ENCODE results near the gene INTS11.
"Not testable (repeated sequence)": the region's sequence is repeated elsewhere in the genome, so short reads cannot be mapped to it uniquely, and the experiment has no call there.

Gene INTS11

DNA sequence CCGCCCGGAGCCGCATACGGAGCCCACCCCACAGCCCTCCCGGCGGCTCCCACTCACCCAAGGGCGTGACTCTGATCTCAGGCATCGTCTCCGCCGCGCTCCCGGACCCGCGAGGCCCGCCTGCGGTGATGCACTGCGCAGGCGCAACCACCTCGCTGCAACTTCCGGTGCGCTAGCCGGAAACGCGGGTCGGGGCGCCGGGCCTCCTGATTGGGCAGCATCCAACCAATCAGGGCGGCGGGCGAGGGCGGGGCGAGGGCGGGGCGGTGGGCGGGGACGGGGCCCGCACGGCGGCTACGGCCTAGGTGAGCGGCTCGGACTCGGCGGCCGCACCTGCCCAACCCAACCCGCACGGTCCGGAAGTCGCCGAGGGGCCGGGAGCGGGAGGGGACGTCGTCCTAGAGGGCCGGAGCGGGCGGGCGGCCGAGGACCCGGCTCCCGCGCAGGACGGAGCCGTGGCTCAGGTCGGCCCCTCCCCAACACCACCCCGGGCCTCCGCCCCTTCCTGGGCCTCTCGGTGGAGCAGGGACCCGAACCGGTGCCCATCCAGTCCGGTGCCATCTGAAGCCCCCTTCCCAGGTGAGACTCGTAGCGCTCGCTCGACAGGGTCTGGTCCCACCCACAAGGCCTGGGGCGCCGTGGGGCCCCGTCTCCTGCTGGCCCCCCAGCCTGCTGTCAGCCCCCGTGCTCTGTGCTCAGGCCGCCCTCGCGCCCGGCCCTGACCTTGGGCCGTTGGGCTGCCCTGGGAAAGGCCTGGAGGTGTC is at the start of gene INTS11, which contains the start of gene CPTP:
Gene INTS11, minus strand, starts transcription at position 137 of the 764 bp plus-strand sequence. Its CDS starts 52 bp downstream, at position 85.
Gene CPTP, plus strand, starts transcription at position 279 of the 764 bp plus-strand sequence. CDS start 2,109 bp downstream, outside the sequence.
- DNase-seq, result peak; percentile 95

DNA sequence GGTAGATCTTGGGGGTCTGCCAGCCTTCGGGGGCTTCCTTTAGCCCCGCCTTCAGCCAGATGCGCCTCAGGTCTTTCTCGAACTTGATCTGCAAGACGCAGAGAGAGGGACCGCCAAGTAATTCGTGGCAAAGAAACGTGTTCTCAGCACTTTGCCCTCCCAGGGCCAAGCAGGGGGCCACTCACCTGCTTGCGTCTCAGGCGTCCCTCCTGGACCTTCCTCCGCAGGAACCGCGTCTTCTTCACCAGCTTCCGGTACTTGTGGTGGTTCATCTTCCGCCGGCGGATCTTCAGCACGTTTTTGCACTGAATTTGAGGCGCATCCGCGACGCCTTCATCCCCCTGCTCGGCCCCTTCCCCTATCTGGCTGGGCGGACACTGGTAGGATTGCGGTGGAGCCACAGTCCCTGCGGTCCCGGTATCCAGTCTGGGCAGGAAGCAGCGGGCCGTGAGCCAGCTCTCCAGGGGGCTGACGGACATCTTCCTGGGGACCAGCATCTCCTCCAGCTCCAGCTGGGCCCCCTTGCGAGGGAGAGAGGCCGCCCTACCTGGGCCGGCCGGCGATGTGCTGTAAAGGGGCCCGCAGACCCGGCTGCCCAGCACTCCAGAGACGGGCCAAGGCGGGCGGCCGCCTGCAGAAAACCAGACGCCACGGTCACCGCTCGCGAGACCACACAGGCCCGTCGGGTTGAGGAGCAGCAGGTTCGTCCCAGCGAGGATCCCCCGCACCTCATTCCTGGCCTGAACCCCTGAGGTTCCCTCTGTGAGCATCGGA is 49.5 kb upstream of the INTS11 start:
- no peak for DNase-seq

DNA sequence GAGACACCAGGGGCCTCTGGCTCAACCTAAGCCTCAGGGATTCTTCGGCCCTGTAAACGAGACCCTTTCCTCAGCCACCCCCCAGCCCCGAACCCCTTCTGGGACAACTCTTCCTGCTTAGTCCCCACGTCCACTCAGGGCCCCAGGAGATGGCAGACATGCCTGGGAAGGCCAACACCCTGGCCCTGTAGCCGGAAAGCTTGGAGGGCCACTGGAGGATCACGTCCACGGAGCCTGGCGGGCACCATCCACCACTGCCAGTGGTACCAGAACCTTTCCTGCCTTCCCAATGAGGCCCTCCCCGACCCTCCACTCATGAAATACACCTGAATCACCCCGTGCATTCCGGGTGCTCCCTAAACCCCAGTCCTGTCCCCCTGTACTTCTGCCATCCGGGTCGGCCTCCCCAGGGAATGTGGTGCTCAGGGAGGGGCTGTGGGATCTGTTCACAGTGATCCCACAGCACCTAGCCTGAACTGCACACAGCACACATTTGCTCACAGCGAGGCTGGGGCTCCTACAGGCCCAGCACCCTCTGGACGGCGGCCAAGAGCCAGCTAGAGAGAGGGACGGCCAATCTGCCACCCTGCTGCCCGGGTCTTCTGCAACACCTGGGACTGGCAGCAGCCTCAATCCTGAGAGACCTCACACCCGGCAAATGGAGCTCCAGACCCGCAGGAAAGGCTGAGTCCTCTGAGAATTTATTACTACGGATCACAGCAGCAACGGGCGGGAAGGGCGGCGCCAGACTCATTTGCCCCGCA is 48.8 kb upstream of the INTS11 start:
- DNase-seq, result no peak

GRCh38 chr1:1371746-1372711 is 47.6 kb upstream of the INTS11 start:
- DNase-seq, result peak; percentile 86

DNA sequence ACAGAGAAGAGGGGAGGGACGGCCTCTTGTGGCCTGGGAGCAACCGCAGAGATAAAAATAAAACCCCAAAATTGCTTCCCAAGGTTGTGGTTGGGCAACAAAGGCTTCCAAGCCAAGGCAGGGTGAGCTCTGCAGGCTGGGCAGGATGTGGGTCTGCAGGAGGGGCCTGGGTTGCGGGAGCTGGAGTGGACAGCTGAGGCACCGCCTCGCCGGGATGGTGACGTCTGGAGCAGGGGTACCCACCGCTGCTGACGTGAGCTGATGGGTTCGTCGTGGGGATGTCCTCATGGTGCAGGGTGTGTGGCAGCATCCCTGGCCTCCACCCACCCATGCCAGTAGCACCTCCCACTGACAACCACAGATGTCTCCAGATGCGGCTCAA is 46.9 kb upstream of the INTS11 start:
- peak; percentile 80 for DNase-seq

DNA sequence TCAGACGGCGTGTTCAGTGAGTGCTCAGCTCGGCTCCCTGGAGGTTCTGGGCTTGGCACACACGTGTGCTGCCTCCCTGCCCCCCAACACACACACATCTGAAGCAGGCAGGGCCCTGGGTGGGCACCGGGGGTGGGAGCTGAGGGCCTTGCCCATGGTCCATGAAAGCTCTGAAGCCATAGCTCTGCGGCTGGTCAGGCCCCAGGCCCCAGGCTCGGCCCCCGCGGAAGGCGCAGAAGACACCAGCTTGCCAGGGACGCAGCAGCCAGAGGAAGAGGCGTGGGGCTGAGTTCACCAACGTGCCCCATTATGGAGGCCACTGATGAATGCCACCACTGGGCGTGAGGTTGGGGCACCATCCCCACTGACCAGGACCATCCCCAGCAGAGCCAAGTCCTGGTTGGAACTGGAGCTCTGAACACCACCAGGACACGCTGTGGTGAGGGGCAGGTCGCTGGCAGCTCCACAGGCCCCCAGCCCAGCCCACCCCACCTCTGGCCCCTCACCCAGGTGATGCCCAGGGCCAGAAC is 46.4 kb upstream of the INTS11 start:
- DNase-seq, result peak; percentile 43

GRCh38 chr1:1370094-1370493 is 45.6 kb upstream of the INTS11 start:
- DNase-seq, result not testable (repeated sequence)

- DNase-seq, result no peak
Observed at GRCh38 chr1:1367315-1367714, 42.9 kb upstream of the INTS11 start.

DNA sequence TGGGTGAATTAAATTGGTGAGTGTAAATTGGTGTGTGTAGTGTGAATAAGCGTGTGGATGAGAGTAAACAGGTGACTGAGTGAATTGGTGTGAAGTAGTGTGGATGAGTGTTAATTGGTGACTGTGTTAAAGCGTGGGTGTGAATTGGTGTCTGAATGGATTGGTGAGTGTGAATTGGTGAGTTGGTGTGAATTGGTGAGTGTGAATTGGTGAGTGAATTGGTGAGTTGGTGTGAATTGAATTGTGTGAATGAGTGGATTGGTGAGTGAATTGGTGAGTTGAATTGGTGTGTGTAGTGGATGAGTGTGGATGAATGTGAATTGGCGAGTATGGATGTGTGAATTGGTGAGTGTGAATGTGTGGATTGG is 42.2 kb upstream of the INTS11 start:
- no peak for DNase-seq

DNA sequence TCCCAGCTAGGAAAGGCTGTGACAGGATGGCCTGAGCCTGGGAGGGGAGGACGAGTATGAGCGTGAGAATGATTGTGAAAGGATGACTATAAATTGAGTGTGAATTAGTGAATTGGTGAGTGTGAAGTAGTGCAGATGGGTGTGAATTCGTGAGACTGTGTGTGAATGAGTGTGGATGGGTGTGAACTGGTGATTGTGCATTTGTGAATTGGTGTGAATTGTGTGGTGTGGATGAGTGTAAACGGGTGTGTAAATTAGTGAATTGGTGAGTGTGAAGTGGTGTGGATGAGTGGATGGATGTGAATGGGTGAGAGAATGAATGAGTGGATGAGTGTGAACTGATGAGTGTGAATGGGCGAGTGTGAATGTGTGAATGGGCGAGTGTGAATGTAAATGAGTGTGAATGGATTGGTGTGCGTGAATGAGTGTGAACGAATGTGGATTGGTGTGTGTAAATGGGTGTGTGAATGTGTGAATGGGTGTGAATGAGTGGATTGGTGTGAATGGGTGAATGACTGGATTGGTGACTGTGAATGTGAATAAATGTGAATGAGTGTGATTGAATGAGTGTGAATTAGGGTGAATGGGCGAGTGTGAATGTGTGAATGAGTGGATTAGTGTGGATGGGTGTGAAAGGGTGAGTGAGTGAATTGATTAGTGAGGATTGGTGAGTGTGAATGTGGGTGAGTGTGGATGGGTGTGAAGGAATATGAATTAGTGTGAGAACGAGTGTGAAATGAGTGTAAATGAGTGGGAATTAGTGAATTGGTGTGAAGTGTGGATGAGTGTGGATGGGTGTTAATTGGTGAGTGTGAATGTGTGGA is 41.6 kb upstream of the INTS11 start:
- no peak for DNase-seq

DNA sequence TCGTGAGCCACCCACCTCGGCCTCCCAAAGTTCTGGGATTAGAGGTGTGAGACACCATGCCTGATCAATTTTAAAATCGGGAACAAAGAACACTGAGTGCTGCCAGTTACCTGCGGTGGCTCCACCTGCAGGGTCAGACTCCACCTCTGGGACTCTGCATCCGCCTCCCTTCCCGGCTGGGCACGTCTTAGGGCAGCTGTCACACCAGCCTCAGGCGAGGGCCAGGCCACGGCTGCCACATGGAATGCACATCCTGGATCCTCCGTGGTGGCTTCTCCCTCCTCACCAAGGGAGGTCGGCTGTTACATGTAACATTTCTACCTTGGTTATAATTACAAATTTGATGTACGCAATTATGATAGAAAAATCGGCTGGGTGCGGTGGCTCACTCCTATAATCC is 39.8 kb upstream of the INTS11 start:
- no peak for DNase-seq

DNA sequence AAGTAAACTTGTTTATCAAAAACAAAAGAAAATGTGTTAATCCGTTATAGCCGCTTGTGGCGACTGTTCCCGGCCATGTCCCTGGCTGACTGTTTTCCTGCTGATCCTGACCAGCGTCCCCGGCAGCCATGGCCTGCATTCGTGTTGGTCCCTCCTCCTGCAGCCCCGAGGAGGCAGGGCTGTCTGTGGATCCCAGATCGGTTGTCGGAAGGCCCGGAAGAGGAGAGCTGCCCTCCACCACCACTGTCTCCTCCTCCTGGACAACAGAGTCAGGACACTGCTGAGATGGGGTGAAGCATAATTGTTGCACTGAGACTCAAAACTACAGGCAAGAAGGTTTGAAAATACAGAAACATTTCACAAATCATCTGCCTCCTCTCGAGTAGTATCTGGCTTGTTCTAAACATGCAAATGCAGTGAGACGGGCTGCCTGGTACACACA is 37.5 kb upstream of the INTS11 start:
- no peak for DNase-seq

DNA sequence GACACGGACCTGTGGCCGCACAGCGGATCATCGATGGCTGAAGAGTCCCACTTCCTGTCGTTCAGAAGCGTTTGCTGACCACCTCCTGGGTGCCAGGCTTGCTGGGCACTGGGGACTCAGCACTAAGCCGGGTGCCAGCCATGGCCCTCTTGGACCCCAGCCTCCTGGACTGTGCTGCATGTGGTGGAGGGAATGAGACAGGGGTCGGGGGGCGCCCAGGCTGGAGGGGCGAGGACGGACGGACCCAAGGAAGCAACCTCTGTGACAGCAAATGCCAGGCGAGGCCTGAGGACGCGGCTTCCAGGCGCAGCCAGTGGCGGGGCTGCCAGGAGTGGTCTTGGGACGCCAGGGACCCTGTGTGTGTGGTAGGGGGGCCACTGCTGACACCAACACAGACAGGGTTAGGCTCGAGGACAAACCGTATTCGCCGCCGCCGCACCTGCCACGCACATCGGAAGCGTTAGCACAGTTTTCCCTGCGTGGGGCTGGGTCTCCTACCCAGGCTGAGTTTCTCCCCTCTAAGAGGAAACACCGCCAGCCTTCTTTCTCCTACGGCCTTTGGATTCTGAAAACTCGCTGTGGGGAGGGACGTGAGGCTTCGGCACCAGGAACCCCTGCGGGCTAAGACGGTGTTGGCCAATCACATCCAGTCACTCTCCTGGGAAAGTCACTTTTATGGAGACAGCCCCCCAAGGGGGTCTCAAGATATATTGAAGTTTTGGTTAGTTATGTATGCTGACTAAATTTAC is 36.9 kb upstream of the INTS11 start:
- DNase-seq, result no peak

- no peak for DNase-seq
Observed at GRCh38 chr1:1360506-1361169, 36.2 kb upstream of the INTS11 start.

DNA sequence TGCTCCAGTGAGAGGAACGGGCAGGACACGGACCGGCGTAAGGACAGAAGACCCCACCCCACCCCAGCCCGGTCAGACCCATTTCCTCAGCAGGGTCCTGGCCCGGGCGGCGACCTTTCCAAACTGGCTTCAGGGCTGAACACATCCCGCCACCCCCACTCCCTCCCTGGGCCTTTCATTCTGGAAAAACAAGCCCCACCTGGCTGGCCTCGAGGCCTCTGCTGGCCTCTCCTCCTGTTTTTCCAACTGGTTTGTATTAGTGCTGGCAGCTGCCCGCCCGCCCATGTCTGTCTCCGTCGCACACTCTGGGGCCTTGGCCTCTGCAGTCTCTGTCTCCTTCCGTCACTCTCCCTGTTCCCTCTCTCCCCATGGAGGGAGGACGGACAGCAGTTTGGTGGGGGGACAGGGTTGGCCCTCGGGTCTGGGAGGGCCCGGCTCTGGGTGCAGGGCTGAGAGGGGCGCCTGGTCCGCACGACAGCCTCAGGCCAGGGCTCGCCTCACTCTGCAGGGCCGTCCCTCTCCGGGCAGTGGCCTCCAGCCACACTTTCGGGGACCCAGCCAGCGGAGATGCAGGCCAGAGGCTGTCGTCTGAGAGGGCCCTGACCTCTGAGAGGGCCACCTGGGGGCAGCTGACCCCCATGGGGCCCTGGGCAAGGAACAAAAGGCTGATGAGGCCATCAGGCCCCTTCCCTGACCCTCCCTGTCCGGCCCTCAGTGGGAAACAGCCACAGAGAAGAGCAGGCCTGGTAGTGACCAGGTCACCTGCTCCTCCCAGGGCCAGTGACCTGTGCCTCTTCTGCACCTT is 35.4 kb upstream of the INTS11 start:
- DNase-seq, result no peak

DNA sequence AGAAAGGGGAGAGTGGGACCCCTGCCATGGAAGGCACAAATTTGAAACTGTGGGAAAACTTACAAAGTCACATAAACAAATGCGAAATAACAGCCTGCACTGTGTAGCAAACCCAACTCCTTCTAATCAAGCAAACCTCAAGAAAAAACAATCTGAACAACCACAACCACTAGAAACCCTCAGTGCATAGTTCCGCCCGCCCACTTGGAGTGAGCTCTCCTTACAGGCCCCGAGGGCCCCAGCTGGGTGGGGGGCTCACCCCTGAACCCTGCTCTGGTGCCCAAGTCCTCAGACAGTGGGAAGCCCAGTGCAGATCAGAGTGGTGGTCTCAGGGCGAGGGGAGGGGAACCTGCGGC is 34.8 kb upstream of the INTS11 start:
- no peak for DNase-seq

DNA sequence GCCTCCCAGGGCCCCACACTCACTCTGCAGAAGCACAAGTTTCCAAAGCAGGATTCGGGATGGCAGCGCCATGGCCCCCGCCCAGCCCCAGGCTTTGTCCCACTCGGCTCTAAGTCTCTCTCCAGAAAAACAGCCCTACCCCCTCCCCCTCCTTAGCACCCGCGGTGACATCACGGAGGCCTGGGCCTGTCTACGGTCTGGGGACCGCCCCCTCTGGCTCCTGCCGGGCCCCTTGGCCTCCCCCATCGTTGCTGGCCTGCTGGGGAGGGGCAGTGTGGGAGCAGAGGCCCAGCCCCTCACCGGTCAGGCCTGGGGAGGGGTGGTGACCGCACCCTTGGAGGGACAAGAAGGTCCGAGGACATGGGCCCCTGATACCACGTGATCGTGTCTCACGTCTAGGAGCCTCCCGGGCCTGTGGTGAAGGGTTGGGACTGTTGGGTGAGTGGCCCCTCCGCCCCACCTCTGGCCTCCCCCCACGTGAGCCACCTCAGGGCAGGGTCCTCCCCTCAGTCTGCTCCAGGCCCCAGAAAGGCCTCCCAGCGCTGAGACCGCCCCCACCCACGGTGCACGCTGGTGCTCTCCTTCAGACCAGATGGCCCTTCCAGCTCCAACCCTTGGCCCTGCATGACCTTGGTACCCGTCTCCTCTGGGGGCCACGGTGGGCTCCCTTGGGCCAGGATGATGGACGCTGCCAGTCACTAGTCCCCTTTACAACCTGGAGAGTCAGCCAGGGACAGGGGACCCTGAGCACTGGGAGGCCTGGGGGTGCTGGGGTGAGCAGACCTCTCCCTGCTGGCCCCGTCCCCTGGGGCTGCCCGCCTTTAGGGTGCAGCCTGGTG is 34.2 kb upstream of the INTS11 start, which contains the start of gene MXRA8:
Gene MXRA8, minus strand, starts transcription at position 123 of the 839 bp plus-strand sequence. Its CDS starts 51 bp downstream, at position 72.
- no peak for DNase-seq

All from activated T-cell treated with anti-CD3 and anti-CD28 coated beads, Interleukin-2, amount 50 U/mL, for 1 hour (primary cell).